SU-DHL-6 (cell line): Measurements from ENCODE around the gene ABCG8.

Source experiments
- EZH2phosphoT487 ChIP-seq: fragments of 200-600 bp; sonication (generic), shearing (Covaris generic); conservative IDR thresholded peaks from 2 replicates; pipeline ENCODE4 v1.6.1; 2018; ENCODE audit warnings: mild to moderate bottlenecking, antibody characterized with exemption, low read length, moderate library complexity, mixed read lengths
- TF ChIP-seq, protein P1 (sequence below): fragments of 200-600 bp; sonication (generic); IDR thresholded peaks from one replicate; pipeline ENCODE4 v1.5.1; 2017; ENCODE audit warnings: antibody characterized with exemption, mild to moderate bottlenecking, low read length, moderate library complexity; ENCODE audit not compliant: insufficient read depth, poor library complexity, severe bottlenecking

DNA sequence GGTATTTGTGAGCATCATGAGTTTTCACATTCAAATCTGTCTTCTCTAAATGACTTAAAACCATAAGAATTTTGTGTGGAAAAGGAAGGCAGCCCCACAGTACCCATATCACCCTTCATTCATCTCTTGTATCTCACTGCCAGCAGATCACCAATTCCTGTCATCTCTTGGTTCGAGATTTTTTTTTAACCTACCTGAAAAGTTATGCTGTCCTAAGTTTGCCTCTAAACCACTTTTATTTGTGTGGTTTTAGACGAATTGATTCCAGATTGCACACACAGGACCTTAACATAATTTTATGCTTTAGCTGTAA is 32.1 kb upstream of the ABCG8 start:
- TF ChIP-seq, protein P1, sequence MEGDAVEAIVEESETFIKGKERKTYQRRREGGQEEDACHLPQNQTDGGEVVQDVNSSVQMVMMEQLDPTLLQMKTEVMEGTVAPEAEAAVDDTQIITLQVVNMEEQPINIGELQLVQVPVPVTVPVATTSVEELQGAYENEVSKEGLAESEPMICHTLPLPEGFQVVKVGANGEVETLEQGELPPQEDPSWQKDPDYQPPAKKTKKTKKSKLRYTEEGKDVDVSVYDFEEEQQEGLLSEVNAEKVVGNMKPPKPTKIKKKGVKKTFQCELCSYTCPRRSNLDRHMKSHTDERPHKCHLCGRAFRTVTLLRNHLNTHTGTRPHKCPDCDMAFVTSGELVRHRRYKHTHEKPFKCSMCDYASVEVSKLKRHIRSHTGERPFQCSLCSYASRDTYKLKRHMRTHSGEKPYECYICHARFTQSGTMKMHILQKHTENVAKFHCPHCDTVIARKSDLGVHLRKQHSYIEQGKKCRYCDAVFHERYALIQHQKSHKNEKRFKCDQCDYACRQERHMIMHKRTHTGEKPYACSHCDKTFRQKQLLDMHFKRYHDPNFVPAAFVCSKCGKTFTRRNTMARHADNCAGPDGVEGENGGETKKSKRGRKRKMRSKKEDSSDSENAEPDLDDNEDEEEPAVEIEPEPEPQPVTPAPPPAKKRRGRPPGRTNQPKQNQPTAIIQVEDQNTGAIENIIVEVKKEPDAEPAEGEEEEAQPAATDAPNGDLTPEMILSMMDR: no peak
- TF ChIP-seq EZH2phosphoT487: no peak
